GM12864 (cell line): ENCODE results near the gene GPR15.
"Not testable (repeated sequence)": the region's sequence is repeated elsewhere in the genome, so short reads cannot be mapped to it uniquely, and the experiment has no call there.

Experiments
- DNase-seq: peaks from one replicate; pipeline ENCODE4 v3.0.0-alpha.2; 2011; ENCODE audit warnings: low read depth
- H3K4me3 ChIP-seq: 2 replicates; pipeline ENCODE4 v1.5.1; 2011; ENCODE audit warnings: mild to moderate bottlenecking, low read depth, low read length, control low read depth
- TF ChIP-seq, protein P1 (sequence below): IDR thresholded peaks from 2 replicates; pipeline ENCODE4 v1.5.1; 2011; ENCODE audit warnings: low read depth, mild to moderate bottlenecking, moderate library complexity, low read length, control low read depth, inconsistent platforms; ENCODE audit errors: missing control alignments

GPR15 gene

GRCh38 chr3:98555025-98555379 lies 23.2 kb downstream of the GPR15 start:
- peak overlapping the region; percentile 65 for H3K4me3 ChIP-seq
- no peak for DNase-seq
- TF ChIP-seq, protein P1, sequence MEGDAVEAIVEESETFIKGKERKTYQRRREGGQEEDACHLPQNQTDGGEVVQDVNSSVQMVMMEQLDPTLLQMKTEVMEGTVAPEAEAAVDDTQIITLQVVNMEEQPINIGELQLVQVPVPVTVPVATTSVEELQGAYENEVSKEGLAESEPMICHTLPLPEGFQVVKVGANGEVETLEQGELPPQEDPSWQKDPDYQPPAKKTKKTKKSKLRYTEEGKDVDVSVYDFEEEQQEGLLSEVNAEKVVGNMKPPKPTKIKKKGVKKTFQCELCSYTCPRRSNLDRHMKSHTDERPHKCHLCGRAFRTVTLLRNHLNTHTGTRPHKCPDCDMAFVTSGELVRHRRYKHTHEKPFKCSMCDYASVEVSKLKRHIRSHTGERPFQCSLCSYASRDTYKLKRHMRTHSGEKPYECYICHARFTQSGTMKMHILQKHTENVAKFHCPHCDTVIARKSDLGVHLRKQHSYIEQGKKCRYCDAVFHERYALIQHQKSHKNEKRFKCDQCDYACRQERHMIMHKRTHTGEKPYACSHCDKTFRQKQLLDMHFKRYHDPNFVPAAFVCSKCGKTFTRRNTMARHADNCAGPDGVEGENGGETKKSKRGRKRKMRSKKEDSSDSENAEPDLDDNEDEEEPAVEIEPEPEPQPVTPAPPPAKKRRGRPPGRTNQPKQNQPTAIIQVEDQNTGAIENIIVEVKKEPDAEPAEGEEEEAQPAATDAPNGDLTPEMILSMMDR, result no peak

- DNase-seq, result peak; percentile 98
- TF ChIP-seq, protein P1, result no peak
- peak overlapping the region; percentile 65 for H3K4me3 ChIP-seq
Observed at GRCh38 chr3:98556164-98557130, 24.7 kb downstream of the GPR15 start.

GRCh38 chr3:98557324-98558010 lies 25.7 kb downstream of the GPR15 start:
- H3K4me3 ChIP-seq, result peak overlapping the region; percentile 33
- DNase-seq, result peak; percentile 83
- TF ChIP-seq, protein P1, result no peak

DNA sequence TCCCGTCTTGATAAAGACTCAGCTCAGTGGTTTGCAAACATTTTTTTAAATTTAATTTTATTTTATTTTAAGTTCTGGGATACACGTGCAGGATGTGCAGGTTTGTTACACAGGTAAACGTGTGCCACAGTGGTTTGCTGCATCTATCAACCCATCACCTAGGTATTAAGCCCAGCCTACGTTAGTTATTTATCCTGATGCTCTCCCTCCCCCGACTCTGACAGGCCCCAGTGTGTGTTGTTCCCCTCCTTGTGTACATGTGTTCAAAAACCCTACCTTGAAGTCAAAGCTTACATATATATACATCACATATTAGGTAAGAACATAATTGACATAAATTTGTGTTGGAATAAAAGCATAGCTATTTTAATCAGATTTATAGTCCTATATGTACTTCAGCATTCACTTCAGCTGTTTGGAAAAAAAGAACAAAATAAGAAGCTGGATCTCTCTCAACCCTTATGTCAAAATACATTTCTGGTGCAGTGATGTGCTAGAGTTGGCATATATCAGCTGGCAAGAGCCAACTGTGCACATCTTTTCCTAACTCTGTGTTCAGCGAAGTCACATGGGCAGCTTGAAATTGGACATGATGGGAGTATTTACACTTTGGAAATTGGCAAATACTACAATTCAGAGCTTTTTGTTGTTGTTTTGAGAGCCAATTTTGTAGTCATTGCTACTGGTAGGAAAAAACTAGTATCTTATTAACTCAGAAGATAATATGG lies 26.5 kb downstream of the GPR15 start:
- TF ChIP-seq, protein P1, result no peak
- DNase-seq, result no peak
- peak overlapping the region; percentile 15; the same call in 1 of the 2 replicates for H3K4me3 ChIP-seq

GRCh38 chr3:98559769-98560168 lies 28.0 kb downstream of the GPR15 start:
- DNase-seq, result not testable (repeated sequence)
- H3K4me3 ChIP-seq, result peak overlapping the region; percentile 7; the same call in 1 of the 2 replicates

- TF ChIP-seq, protein P1, result no peak
- H3K4me3 ChIP-seq, result peak overlapping the region; percentile 55
- DNase-seq, result no peak
Observed at GRCh38 chr3:98560911-98561310, 29.1 kb downstream of the GPR15 start.
